Activated CD4-positive, alpha-beta T cell treated with anti-CD3 and anti-CD28 coated beads for 1 hour (primary cell): Measurements from ENCODE around the gene VPS13D.

Experiments
- DNase-seq: peaks from one replicate; pipeline ENCODE4 v3.0.0-alpha.2; 2020

The VPS13D gene, protein sequence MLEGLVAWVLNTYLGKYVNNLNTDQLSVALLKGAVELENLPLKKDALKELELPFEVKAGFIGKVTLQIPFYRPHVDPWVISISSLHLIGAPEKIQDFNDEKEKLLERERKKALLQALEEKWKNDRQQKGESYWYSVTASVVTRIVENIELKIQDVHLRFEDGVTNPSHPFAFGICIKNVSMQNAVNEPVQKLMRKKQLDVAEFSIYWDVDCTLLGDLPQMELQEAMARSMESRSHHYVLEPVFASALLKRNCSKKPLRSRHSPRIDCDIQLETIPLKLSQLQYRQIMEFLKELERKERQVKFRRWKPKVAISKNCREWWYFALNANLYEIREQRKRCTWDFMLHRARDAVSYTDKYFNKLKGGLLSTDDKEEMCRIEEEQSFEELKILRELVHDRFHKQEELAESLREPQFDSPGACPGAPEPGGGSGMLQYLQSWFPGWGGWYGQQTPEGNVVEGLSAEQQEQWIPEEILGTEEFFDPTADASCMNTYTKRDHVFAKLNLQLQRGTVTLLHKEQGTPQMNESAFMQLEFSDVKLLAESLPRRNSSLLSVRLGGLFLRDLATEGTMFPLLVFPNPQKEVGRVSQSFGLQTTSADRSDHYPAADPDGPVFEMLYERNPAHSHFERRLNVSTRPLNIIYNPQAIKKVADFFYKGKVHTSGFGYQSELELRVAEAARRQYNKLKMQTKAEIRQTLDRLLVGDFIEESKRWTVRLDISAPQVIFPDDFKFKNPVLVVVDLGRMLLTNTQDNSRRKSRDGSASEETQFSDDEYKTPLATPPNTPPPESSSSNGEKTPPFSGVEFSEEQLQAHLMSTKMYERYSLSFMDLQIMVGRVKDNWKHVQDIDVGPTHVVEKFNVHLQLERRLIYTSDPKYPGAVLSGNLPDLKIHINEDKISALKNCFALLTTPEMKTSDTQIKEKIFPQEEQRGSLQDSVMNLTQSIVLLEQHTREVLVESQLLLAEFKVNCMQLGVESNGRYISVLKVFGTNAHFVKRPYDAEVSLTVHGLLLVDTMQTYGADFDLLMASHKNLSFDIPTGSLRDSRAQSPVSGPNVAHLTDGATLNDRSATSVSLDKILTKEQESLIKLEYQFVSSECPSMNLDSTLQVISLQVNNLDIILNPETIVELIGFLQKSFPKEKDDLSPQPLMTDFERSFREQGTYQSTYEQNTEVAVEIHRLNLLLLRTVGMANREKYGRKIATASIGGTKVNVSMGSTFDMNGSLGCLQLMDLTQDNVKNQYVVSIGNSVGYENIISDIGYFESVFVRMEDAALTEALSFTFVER (N-terminal part only)

DNA sequence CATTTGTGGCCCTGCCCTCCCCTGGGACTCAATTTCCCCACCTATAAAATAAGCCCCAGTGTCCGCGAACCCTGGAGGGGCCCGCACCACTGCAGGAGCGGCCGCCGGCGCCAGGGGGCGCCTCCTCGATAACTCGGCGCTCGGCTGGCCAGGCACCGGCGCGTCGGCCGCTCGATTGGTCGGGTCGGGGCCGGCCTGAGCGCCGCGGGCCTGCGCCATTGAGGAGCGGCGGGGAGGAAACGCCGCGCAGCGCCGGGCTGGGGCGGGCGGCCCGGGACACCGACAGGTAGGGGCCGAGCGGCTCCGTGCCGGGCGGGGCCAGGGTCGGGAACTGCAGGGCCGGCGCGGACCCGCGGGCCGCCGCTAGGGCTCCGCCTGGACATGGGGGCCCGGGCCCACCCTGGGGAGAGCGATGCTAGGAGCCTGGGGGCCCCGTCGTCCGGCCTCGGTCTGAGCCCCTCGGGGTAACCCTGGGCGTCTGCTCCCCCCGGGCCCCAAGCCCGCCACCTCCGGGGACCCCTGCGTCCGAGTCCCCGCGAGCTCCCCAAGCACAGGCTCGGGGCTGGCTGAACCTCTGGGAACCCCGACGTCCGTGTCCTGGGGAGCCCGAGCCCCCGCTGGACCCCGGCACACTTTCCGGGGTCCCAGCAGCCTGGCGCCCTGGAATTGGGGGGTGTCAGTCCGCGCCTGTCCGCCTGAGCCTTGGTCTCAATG is at the start of gene VPS13D:
TSS of gene VPS13D (plus strand) at position 196 of the 714 bp plus-strand sequence. CDS start 4,237 bp downstream, outside the sequence.
- DNase-seq: peak; percentile 74

DNA sequence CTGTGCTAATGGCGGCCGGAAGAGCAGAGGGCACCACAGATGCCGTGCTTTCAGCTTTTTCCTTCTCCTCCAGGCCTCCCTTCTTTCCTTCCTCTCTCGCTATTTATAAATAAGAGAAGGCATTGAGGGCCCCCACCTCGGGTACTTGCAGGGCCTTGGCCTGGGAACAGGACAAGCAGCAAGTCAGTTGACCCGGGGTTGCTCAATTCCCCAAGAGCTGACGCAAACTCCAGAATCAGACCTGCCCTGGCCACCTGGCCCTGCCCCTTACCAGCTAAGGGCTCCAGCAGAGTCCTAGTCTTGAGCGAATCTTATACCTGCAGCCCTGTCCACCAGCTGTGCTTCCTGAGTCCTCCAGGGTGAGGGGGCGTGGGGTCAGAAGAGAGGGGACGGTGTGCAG is 49.5 kb upstream of the VPS13D start:
- DNase-seq: no peak

DNA sequence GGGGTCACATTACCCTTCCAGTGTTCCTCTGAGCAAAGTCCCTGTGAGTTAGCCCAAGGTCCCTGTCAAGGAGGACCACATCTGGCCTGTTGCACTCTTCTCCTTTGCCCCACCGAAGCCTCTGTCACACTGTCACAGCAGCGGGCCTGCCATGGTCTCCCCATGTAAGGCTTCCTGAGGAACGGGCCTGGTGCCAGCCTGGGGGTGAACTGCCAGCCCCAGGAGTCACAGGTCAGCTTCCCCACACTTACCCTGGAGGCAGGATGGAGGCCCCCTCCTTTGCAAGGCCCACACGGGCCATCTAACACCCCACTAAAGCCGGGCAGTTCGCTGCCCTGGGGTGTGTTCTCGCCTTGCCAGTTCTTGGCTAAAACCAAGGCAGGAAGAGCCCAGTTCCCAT is 48.9 kb upstream of the VPS13D start:
- no peak for DNase-seq

GRCh38 chr1:12181568-12181967 is 48.3 kb upstream of the VPS13D start:
- no peak for DNase-seq

DNA sequence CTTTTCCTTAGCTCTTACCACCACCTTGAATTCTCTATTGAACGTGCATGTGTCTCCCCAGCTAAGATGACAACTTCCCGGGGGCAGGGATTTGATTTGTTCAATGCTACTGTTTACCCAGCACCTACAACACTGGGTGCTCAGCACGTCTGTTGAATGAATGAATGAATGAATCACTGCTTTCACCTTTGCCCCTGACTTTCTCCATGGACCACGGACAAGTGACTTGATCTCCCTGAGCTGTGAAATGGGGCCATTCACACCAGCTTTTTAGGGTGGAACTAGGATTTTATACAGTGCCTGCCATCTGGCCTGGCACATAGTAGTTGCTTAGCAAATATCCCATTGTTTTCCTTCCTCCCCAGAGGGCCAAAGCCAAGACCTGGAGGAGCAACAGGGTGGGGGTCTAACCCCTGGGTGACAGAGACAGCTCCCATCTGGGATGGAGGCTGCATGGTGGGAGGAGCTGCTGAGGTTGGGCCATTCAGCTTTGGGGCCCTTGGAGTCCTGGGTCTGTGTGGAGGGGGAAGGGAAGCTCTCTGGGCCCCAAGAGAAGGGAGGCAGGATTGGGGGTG is 47.3 kb upstream of the VPS13D start:
- no peak for DNase-seq

DNA sequence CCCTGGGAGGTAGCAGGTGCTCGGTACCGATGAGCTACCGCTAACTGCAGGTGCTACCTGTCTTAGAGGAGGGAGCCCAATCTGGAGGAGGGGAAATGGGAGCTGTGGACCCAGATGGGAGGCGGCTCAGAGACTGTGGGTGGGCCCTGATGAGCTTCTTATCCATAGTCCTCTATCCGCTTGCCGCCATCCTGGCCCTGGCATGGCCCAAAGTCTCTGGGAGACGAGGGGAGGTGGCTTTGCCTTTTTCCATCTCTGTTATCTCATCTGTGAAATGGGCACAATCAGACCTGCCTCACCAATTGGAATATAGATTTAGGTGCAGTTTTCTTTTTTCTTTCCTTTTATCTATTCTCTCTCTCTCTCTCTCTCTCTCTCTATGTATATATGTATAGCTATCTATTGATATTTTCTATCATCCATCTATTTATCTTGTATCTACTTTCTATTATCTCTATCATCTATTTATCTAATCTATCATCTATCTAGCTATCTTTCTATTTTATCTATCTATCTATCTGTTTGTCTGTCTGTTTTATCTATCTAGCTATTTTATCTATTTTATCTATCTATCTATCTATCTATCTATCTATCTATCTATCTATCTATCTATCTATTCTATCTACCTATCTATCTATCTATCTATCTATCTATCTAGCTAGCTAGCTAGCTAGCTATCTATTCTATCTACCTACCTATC is 46.6 kb upstream of the VPS13D start:
- no peak for DNase-seq

- DNase-seq: no peak
These were observed 45.7 kb upstream of the VPS13D start for GRCh38 chr1:12184008-12184681.

GRCh38 chr1:12185036-12185917 is 44.6 kb upstream of the VPS13D start:
- DNase-seq: no peak

GRCh38 chr1:12185918-12186678 is 43.7 kb upstream of the VPS13D start:
- no peak for DNase-seq

DNA sequence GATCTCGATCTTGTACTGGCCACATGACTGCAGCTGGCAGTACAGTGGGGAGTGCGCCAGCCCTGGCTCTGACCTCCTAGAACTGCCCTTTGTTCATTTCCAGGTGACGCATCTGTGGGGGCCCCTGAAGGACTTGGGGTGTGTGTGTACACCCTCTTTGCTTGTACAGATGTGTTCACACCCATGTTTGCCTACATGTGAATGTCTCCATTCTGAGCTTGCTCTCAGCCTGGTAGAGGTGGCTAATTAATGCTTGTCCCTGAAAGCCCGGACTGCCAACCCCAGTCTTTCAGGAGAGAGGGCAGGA is 43.2 kb upstream of the VPS13D start:
- DNase-seq: no peak

DNA sequence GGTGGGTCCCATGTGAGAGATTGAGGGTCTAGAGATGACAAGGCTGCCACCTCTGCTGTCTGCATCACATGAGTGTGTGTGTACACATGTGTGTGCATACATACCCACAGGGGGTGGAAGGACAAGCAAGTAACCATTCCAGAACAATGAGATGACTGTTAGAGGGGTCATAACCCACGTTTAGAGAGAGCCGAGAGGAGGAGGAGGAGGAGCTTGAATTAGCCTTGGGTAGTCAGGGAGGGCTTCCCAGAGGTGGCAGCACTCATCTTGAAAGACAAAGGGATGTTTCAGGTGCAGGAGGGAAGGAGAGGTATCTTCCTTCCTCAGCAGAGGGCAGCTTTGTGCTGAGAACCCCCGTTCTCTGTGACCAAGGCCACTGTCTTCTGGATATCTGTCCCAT is 41.7 kb upstream of the VPS13D start:
- no peak for DNase-seq

DNA sequence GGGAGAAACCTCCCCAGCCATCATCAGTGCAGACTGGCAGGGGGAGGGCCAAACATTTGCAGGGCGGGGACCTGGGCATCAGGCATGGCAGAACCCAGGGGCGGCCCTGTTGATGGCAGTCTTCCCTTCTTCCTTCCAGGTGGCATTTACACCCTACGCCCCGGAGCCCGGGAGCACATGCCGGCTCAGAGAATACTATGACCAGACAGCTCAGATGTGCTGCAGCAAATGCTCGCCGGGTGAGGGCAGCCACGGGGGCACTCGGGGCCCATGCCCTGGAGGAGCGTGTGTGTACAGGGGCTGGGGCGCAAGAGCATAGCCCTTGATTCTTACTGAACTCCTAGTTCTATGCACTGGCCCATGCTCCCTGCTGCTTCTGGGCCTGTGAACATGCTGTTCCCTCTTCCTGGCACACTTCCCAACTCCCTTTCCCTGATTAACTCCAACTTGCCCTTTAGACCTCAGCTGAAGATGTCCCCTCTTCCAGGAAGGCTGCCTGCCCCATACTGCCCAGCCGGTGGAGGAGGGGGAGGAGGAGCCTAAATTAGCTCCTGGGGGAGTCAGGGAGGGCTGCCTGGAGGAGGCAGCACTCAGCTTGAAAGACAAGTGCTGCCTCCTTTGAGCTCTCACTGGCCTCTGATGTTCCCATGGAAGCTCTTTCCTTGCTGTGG is 41.0 kb upstream of the VPS13D start:
- no peak for DNase-seq

- no peak for DNase-seq
These were observed 40.5 kb upstream of the VPS13D start for GRCh38 chr1:12189328-12189682.

DNA sequence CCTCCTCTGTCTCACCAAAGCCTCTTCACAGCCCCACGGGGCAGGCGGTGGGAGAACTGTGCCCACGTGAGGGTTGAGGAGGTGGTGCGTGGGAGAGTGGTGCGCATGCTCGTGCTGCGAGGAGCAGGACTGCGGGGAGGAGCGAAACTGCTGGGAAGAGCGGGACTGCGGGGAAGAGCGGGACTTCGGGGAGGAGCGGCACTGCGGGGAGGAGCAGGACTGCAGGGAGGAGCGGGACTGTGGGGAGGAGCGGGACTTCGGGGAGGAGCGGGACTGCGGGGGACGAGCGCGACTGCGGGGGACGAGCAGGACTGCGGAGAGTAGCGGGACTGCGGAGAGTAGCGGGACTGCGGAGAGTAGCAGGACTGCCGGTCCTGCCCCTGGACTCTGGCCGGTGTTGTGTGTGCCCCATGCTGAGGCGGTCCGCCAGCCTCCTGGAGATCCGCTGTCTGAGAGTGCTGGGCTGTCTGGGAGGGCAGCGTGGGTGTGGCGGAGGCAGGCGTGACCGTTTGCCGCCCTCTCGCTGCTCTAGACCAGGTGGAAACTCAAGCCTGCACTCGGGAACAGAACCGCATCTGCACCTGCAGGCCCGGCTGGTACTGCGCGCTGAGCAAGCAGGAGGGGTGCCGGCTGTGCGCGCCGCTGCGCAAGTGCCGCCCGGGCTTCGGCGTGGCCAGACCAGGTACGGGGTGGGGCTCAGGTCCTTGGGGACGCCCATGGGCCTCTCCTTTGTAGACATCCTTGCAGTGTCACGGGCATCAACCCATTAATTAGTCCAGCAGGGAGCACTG is 38.4 kb upstream of the VPS13D start:
- no peak for DNase-seq

DNA sequence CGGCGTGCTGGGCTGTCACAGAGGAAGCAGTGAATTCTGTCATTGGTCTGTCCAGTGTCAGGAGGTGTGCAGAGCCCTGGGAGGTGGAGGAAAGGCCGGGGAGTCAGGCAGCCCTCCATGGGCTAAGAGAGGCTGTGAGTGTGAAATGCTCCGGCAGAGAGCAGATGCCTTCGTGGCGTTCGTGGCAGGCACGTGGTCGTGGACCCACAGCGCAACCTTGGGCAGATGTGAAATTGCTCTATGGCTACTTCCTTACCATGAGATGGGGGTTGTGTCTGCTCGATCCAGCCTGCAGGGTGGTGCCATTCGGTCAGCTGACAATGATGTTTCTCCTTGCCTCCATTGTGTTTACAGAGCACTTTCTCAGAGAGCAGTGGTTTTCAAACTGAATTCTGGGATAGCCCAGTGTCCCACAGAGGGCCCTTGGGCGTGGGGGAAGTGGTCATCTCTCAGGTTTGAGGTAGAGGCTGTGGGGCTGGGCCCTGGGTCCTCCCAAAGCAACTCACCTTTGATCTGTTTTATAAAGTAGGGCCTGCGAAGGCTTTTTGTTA is 35.1 kb upstream of the VPS13D start:
- no peak for DNase-seq

- no peak for DNase-seq
These were observed 34.4 kb upstream of the VPS13D start for GRCh38 chr1:12195416-12195815.
